GM15510 (cell line): ENCODE results near the gene FAIM2.

Experiments used
- POLR2A ChIP-seq: IDR thresholded peaks from 3 replicates; pipeline ENCODE4 v1.6.1; 2011; ENCODE audit warnings: borderline replicate concordance; ENCODE audit not compliant: insufficient read length; ENCODE audit errors: extremely low read depth

Gene FAIM2

GRCh38 chr12:49929581-49929980, 25.9 kb upstream of the FAIM2 start:
- TF ChIP-seq POLR2A, result no peak

DNA sequence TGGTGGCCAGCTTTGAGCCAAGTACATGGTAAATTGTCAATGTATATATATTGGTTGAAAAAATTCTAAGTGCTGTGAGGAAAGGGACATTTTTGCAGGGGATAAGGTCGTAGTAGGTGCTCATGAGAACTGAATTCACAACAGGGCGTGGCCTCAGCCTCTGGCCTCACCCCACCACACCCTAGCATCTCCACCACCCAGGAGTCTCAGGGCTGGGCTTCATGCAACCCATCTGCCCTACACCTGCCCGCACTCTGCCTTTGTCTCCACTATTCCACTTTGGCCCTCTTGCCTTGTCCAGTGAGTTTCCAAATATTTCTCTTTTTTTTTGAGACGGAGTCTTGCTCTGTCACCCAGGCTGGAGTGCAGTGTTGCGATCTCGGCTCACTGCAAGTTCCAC, 24.8 kb upstream of the FAIM2 start:
- TF ChIP-seq POLR2A, result no peak

DNA sequence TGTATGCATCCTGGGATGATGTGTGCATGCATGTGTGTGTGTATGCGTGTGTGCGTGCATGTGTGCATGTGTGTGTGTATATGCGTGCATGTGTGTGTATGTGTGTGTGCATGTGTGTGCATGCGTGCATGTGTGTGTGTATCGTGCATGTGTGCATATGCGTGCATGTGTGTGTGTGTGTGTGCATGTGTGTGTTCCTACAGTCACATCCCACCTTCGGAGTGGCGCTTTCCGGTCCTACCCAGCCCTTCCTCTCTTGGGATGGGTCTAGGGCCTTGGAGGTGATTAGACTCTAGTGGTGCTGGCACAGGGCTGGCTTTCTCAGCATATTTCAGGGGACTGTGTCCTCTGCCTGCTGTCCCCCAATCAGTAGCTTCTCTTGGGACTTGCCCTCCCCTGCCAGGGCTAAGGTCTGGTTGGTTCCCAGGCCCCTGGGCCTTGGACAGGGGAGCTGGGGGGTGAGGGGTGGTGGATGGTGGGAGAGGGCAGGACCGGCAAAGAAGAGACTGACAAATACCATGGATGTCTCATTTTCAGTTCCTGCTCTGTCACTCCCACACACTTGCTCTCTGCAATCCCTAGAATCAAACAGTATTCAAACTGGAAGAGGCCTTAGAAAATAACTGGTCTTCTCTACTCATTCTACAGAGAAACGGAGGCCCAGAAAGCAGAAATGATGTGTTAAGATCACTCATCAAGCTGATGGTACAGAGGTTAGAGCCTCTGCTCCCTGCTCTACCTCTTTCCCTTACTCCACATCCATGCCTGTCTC, 21.9 kb upstream of the FAIM2 start:
- no peak for TF ChIP-seq POLR2A

DNA sequence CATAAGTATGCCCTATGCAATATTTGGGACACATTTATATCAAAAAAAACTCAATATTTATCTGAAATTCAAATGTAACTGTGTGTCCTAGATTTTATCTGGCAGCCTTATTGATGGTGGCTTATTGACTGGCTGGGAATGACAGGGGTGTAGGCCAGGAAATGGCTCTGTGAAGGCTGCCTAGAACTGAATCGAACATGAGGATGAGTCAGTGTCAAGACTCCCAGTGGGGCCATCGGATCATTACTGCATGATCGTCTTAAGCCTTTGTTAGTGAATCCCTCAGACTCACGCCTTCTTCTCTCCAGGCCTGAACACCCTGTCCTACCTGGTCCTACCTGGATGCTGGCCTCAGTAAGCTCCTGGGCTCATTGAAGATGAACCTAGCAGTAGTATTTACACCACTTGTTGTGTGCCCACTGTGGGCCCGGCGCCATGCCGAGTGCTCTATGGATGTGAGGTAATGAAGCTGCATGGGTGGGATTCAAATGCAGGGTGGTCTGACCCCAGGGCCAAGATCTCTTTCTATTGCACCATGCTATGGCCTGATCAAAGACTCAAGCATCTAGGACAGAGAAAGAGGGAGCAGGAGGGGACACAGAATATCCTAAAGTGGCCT, 21.0 kb upstream of the FAIM2 start:
- TF ChIP-seq POLR2A, result no peak

DNA sequence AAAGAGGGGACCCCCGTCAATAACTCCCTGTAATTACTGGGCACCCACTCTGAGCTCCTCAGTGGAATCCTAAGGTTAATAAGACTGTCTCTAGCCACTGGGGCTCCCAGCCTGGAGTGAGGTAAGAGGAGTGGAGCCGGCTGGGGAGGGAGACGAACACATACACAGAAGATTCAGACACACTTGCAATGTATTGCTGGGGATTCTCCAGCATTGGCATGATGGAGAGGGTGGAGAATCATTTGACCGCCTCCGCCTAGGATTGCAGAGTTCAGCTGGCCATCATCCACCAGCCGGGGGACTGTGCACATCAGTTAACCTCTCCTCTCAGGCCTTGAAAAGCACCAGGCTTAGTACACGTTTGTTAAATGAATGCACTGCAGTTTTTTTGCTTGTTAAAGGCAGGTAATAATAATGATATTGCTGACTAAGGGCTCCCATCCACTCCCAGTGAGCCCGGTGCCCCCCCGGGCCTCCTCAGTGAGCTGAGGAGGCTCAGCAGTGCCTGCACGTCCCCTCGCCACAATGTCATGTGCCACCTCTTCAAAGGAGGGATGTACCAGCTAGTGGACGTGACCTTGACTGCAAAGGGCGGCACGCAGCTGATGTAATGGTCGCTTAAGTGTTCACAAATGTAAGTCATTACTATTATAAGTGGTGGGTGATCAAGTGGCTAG, 20.3 kb upstream of the FAIM2 start:
- no peak for TF ChIP-seq POLR2A

GRCh38 chr12:49923035-49923644, 19.4 kb upstream of the FAIM2 start:
- no peak for TF ChIP-seq POLR2A

DNA sequence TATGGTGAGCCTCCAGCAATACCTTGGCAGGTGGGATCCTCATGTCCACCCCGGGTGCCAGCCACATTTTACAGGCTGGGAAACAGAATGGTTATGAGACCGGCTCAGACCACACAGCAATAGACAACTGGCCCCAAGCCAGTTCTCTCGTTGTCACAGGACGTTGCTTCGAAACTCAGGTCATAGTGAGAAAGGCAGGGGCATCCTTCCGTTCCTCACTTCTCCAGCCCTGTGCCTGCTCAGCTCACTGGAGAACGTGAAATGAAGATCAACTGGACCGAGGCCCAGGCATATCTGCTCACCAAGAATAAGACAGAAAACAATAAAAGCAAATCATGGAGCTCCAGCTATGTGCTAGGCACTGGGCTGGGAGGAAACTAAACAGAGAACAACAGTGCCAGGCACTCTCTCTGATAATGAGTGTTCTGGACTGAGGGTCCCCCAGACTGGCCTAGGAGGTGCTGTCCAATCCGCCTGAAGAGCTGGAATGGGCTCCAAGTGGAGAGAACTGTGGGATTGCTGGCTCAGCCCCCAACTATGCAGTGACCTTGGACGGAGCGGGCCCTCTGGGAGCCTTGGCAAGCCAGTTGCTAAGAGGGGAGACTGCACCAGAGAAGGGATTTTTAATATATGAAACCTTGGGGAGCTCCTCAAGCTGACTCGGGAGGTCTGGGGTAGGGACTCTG, 18.8 kb upstream of the FAIM2 start:
- TF ChIP-seq POLR2A, result no peak

GRCh38 chr12:49921936-49922335, 18.2 kb upstream of the FAIM2 start:
- no peak for TF ChIP-seq POLR2A

GRCh38 chr12:49921299-49921698, 17.6 kb upstream of the FAIM2 start:
- TF ChIP-seq POLR2A, result no peak

DNA sequence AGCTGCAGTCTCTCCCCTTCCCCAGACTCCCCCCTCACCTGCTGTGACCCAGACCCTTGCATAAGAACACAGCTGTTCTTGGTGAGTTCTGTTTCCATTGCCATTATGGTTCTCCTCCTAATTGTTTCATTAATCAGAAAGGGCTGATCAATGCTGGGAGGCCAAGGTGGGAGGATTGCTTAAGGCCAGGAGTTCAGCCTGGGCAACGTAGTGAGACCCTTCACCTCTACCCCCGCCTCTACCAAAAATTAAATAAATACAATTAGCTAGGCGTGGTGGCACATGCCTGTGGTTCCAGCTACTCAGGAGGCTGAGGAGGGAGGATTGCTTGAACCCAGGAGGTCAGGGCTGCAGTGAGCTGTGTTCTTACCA, 17.2 kb upstream of the FAIM2 start:
- TF ChIP-seq POLR2A, result no peak

GRCh38 chr12:49920241-49920914, 16.7 kb upstream of the FAIM2 start:
- no peak for TF ChIP-seq POLR2A

- TF ChIP-seq POLR2A, result no peak
Measured at GRCh38 chr12:49917788-49918173, 14.1 kb upstream of the FAIM2 start.

GRCh38 chr12:49917166-49917787, 13.6 kb upstream of the FAIM2 start:
- TF ChIP-seq POLR2A, result no peak
